OCI-LY3 (cell line): Measurements from ENCODE around the gene OTUD7B.

ENCODE experiments used
- H2AFZ ChIP-seq: fragments of 200-600, 300-600 bp; shearing (Covaris generic); 2 replicates; pipeline ENCODE4 v1.6.0; 2014; ENCODE audit warnings: antibody characterized with exemption, low read depth, low read length
- H3K27ac ChIP-seq: fragments of 200-600, 300-600 bp; sonication (generic); 2 replicates; pipeline ENCODE4 v1.5.1; 2014; ENCODE audit warnings: mild to moderate bottlenecking, low read length, moderate library complexity, mixed read lengths
- H3K27me3 ChIP-seq: fragments of 200-600, 300-600 bp; sonication (generic); 2 replicates; pipeline ENCODE4 v1.6.1; 2014; ENCODE audit warnings: low read depth, low read length, mixed read lengths
- H3K36me3 ChIP-seq: fragments of 200-600, 300-600 bp; sonication (generic); replicated peaks from 2 replicates; pipeline ENCODE3; 2014; ENCODE audit warnings: low read depth, low read length, mixed read lengths
- H3K4me1 ChIP-seq: fragments of 300-600, 200-600 bp; sonication (generic); 2 replicates; pipeline ENCODE4 v1.6.1; 2014; ENCODE audit warnings: low read length, mixed read lengths
- H3K4me2 ChIP-seq: fragments of 200-600, 300-600 bp; sonication (generic); 2 replicates; pipeline ENCODE4 v1.6.1; 2014; ENCODE audit warnings: low read length, mixed read lengths
- H3K4me3 ChIP-seq: fragments of 300-600, 200-600 bp; sonication (generic); 2 replicates; pipeline ENCODE4 v1.5.1; 2014; ENCODE audit warnings: antibody characterized with exemption, mild to moderate bottlenecking, low read length, moderate library complexity
- H3K79me2 ChIP-seq: fragments of 300-600, 200-600 bp; shearing (Covaris generic); 2 replicates; pipeline ENCODE4 v1.6.1; 2014; ENCODE audit warnings: mild to moderate bottlenecking, low read length, mixed read lengths
- H3K9ac ChIP-seq: fragments of 300-600, 200-600 bp; shearing (Covaris generic); 2 replicates; pipeline ENCODE4 v1.6.0; 2014; ENCODE audit warnings: mild to moderate bottlenecking, low read length, moderate library complexity
- H3K9me3 ChIP-seq: fragments of 200-600, 300-600 bp; shearing (Covaris generic); 2 replicates; pipeline ENCODE4 v1.6.1; 2014; ENCODE audit warnings: low read length, mixed read lengths; ENCODE audit not compliant: insufficient read depth
- H4K20me1 ChIP-seq: fragments of 200-600, 300-600 bp; sonication (generic); 2 replicates; pipeline ENCODE4 v1.6.1; 2016; ENCODE audit warnings: low read length, mixed read lengths; ENCODE audit not compliant: insufficient read depth
- EZH2phosphoT487 ChIP-seq: fragments of 200-600 bp; shearing (Covaris generic); IDR thresholded peaks from 2 replicates; pipeline ENCODE4 v1.6.1; 2018; ENCODE audit warnings: antibody characterized with exemption, mixed run types, low read depth
- TF ChIP-seq, protein P1 (sequence below): fragments of 200-600, 300-600 bp; sonication (generic); IDR thresholded peaks from 2 replicates; pipeline ENCODE4 v1.5.1; 2014; ENCODE audit warnings: antibody characterized with exemption, low read length, low read depth

The OTUD7B gene

GRCh38 chr1:150012611-150013010 is 2.1 kb upstream of the OTUD7B start:
- Histone ChIP-seq H3K27ac (no peak overlapping the region), H3K4me2 (no peak overlapping the region), H3K79me2 (no peaks in the 10 kb centered on the region), H3K27me3 (peaks cover 32% of the 10 kb centered on the region), H3K4me3 (no peak overlapping the region), H4K20me1 (peaks cover 9% of the 10 kb centered on the region), H3K36me3 (no peaks in the 10 kb centered on the region), H2AFZ (no peak overlapping the region), H3K9ac (no peak overlapping the region), H3K4me1 (peaks cover 11% of the 10 kb centered on the region), H3K9me3 (no peaks in the 10 kb centered on the region)
- TF ChIP-seq, protein P1, sequence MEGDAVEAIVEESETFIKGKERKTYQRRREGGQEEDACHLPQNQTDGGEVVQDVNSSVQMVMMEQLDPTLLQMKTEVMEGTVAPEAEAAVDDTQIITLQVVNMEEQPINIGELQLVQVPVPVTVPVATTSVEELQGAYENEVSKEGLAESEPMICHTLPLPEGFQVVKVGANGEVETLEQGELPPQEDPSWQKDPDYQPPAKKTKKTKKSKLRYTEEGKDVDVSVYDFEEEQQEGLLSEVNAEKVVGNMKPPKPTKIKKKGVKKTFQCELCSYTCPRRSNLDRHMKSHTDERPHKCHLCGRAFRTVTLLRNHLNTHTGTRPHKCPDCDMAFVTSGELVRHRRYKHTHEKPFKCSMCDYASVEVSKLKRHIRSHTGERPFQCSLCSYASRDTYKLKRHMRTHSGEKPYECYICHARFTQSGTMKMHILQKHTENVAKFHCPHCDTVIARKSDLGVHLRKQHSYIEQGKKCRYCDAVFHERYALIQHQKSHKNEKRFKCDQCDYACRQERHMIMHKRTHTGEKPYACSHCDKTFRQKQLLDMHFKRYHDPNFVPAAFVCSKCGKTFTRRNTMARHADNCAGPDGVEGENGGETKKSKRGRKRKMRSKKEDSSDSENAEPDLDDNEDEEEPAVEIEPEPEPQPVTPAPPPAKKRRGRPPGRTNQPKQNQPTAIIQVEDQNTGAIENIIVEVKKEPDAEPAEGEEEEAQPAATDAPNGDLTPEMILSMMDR = no peak
- TF ChIP-seq EZH2phosphoT487 = no peak

DNA sequence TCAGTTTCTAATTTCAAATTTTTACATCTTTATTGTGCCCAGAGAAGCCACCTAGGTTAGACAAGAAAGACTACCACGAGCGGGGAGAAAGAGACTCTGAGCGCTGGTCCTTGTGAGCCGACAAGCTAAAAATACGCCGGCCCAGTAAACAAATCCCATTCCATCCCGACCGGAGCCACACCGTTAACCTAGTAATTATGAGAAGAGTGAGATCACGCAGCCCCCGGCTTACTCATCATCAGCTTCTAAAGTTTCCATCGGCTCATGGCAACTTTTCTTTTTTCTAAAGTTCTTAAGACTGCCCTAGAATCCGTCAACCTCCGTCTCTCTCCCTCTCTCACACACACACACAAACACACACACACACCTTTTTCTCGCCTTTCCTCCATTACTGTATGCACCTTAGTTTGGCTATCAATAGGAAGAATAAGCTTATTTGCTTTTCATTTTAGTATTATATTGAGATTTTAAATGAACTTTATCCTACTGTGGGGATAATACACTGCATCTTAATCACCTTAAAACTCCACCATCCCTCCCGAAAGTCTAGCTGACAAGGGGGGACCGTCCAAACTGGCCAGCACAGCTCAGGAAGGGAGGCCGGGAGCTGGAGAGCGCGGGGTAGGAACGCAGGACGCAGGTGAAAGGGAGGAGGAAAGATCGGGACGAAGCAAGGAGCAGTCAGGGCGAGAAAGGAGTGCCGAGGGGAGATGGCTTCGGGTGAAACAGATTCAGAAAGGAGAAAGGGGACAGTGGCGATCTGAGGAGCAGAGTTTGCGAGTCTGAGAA is 728 bp downstream of the OTUD7B start:
- Histone ChIP-seq H3K27me3 (peaks cover 46% of the 10 kb centered on the region), H2AFZ (peak overlapping the region; percentile 98), H3K9me3 (no peaks in the 10 kb centered on the region), H3K79me2 (no peaks in the 10 kb centered on the region), H3K4me2 (peak overlapping the region; percentile 94), H3K9ac (peak overlapping the region; percentile 74), H3K36me3 (no peaks in the 10 kb centered on the region), H3K4me1 (peaks cover 10% of the 10 kb centered on the region), H3K4me3 (peak overlapping the region; percentile 91), H4K20me1 (peaks cover 29% of the 10 kb centered on the region), H3K27ac (no peak overlapping the region)
- no peak for TF ChIP-seq EZH2phosphoT487
- TF ChIP-seq, protein P1 = no peak

- TF ChIP-seq, protein P1 = no peak
- no peak for TF ChIP-seq EZH2phosphoT487
- Histone ChIP-seq H3K9ac (no peak overlapping the region), H3K4me3 (no peak overlapping the region)
Measured at GRCh38 chr1:150008699-150009098, 1.8 kb downstream of the OTUD7B start.

DNA sequence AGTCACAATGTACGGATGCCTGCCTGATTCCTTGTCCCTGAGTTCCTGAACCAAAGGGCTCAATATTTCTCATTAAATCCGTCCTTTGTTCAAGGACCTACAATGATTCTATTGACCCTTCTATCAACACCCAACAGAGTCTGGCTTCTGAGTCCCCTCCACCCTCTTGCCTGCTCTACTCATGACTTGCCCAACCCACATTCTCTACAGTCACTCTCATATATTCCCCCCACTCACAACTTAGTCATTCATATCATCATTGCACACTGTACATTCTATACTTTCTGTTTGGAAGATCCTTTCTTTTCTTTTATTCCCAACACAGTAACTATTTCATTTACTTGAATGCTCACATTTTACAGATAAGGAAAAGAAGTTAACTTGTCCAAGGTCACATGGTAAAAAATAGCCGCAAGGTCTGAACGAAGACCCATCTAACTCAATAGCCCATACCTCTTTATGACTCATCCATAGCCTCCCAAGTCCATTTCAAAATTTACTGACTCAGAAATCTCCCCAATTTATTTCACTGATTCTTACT is 3.6 kb downstream of the OTUD7B start:
- H3K36me3 ChIP-seq = no peaks in the 10 kb centered on the region
- no peak overlapping the region for H3K9ac ChIP-seq
- no peaks in the 10 kb centered on the region for H3K9me3 ChIP-seq
- H3K79me2 ChIP-seq = no peaks in the 10 kb centered on the region
- no peak overlapping the region for H3K27ac ChIP-seq
- H4K20me1 ChIP-seq = peaks cover 48% of the 10 kb centered on the region
- H3K4me1 ChIP-seq = peaks cover 10% of the 10 kb centered on the region
- H3K4me2 ChIP-seq = no peak overlapping the region
- no peak overlapping the region for H3K4me3 ChIP-seq
- no peak for TF ChIP-seq EZH2phosphoT487
- TF ChIP-seq, protein P1 = no peak
- peaks cover 49% of the 10 kb centered on the region for H3K27me3 ChIP-seq
- no peak overlapping the region for H2AFZ ChIP-seq

More at GRCh38 chr1:150008699-150009098, 1.8 kb downstream of the OTUD7B start:
- no peaks in the 10 kb centered on the region for H3K9me3 ChIP-seq
- H3K4me2 ChIP-seq = no peak overlapping the region
- peaks cover 35% of the 10 kb centered on the region for H4K20me1 ChIP-seq
- no peaks in the 10 kb centered on the region for H3K79me2 ChIP-seq
- peaks cover 10% of the 10 kb centered on the region for H3K4me1 ChIP-seq
- H2AFZ ChIP-seq = no peak overlapping the region
- no peak overlapping the region for H3K27ac ChIP-seq
- H3K36me3 ChIP-seq = no peaks in the 10 kb centered on the region
- peaks cover 48% of the 10 kb centered on the region for H3K27me3 ChIP-seq
